CD14-positive monocyte (primary cell): ENCODE data around the gene CITED1. TPM values are rescaled to one million over a fixed set of nuclear protein-coding genes. Genes with fewer than 3 reads are reported as not detected.
A peak's percentile ranks its signal among the peaks of the same experiment; 100 is the strongest.

Experiments
- DNase-seq, 3 donors: peaks; one replicate each; pipeline ENCODE4 v3.0.0-alpha.2; 2011 to 2022
- H2AFZ ChIP-seq: 2 replicates; pipeline ENCODE4 v1.6.0; 2012; ENCODE audit warnings: mild to moderate bottlenecking, low read depth, low read length, inconsistent platforms; ENCODE audit not compliant: insufficient read depth, poor library complexity, severe bottlenecking
- H3K27ac ChIP-seq, 2 donors: 1 replicate in 1 of 2; 2 replicates in 1 of 2; pipeline ENCODE4 v1.5.1; 2012 to 2013; ENCODE audit warnings: low read length in 2 of 2, control low read depth in 1 of 2, inconsistent platforms in 1 of 2, low read depth in 1 of 2, mild to moderate bottlenecking in 1 of 2
- H3K27me3 ChIP-seq, 2 donors: one replicate each; pipeline versions ENCODE4 v1.6.0 to v1.6.1; 2011 to 2013; ENCODE audit warnings: low read length in 2 of 2; ENCODE audit not compliant: control insufficient read depth in 2 of 2, insufficient read depth in 2 of 2
- H3K36me3 ChIP-seq, 2 donors: replicated peaks in 1 of 2; 1 replicate in 1 of 2; 2 replicates in 1 of 2; pipeline versions ENCODE4 v1.5.1 to v1.6.1; 2012 to 2013; ENCODE audit warnings: low read length in 2 of 2, control low read depth in 1 of 2, inconsistent platforms in 1 of 2, mild to moderate bottlenecking in 1 of 2; ENCODE audit not compliant: insufficient read depth in 2 of 2, control insufficient read depth in 1 of 2
- H3K4me1 ChIP-seq, 2 donors: 1 replicate in 1 of 2; 2 replicates in 1 of 2; pipeline versions ENCODE4 v1.5.1 to v1.6.1; 2012 to 2013; ENCODE audit warnings: low read length in 2 of 2, control low read depth in 1 of 2, inconsistent platforms in 1 of 2, mild to moderate bottlenecking in 1 of 2, moderate library complexity in 1 of 2; ENCODE audit not compliant: insufficient read depth in 2 of 2, control insufficient read depth in 1 of 2
- H3K4me2 ChIP-seq: replicated peaks from 2 replicates; pipeline ENCODE3; 2012; ENCODE audit warnings: low read length, moderate library complexity, mild to moderate bottlenecking; ENCODE audit not compliant: poor library complexity, severe bottlenecking; ENCODE audit errors: extremely low read depth
- H3K4me3 ChIP-seq, 3 experiments: fragments of 200-600 bp in 1 of 3; sonication (generic) in 1 of 3; replicated peaks in 1 of 3; 1 replicate in 2 of 3; 2 replicates in 1 of 3; pipeline ENCODE4 v1.5.1; 2011 to 2013; ENCODE audit warnings: low read length in 3 of 3, mild to moderate bottlenecking in 3 of 3, control low read depth in 2 of 3, low read depth in 2 of 3, inconsistent platforms in 1 of 3, moderate library complexity in 1 of 3
- H3K79me2 ChIP-seq: 2 replicates; pipeline ENCODE4 v1.6.0; 2012; ENCODE audit warnings: mild to moderate bottlenecking, control low read depth, inconsistent platforms, low read length, moderate library complexity; ENCODE audit not compliant: insufficient read depth
- H3K9ac ChIP-seq: 2 replicates; pipeline ENCODE4 v1.6.0; 2017; ENCODE audit warnings: low read length, mild to moderate bottlenecking; ENCODE audit not compliant: insufficient read depth, poor library complexity, severe bottlenecking
- H3K9me3 ChIP-seq, 2 donors: replicated peaks in 1 of 2; 1 replicate in 1 of 2; 2 replicates in 1 of 2; pipeline versions ENCODE4 v1.5.1 to v1.6.1; 2012 to 2013; ENCODE audit warnings: low read length in 2 of 2, control low read depth in 1 of 2; ENCODE audit not compliant: control insufficient read depth in 1 of 2, insufficient read depth in 1 of 2
- H4K20me1 ChIP-seq: 2 replicates; pipeline ENCODE4 v1.6.0; 2012; ENCODE audit warnings: mild to moderate bottlenecking, low read length, control low read depth, moderate library complexity; ENCODE audit not compliant: insufficient read depth
- H3K27ac Mint-ChIP-seq, 7 donors: one replicate each; pipeline ENCODE4 v1.8.0; 2020; ENCODE audit warnings: mild to moderate bottlenecking in 7 of 7, mixed read lengths in 7 of 7, moderate library complexity in 6 of 7, inconsistent platforms in 2 of 7
- H3K27me3 Mint-ChIP-seq, 3 donors: one replicate each; pipeline ENCODE4 v1.8.0; 2021 to 2022; ENCODE audit warnings: low read depth in 3 of 3, mild to moderate bottlenecking in 3 of 3, mixed read lengths in 3 of 3, moderate library complexity in 3 of 3, inconsistent platforms in 1 of 3
- H3K36me3 Mint-ChIP-seq, 2 donors: one replicate each; pipeline ENCODE4 v1.8.0; 2020; ENCODE audit warnings: mixed read lengths in 2 of 2, inconsistent platforms in 1 of 2, mild to moderate bottlenecking in 1 of 2
- H3K4me1 Mint-ChIP-seq: one replicate; pipeline ENCODE4 v1.8.0; 2020; ENCODE audit warnings: mild to moderate bottlenecking, mixed read lengths
- H3K4me3 Mint-ChIP-seq, 2 donors: one replicate each; pipeline ENCODE4 v1.8.0; 2020; ENCODE audit warnings: mild to moderate bottlenecking in 2 of 2, mixed read lengths in 2 of 2, moderate library complexity in 1 of 2
- H3K9me3 Mint-ChIP-seq, 7 donors: one replicate each; pipeline ENCODE4 v1.8.0; 2020 to 2022; ENCODE audit warnings: mixed read lengths in 7 of 7, mild to moderate bottlenecking in 6 of 7, moderate library complexity in 6 of 7, inconsistent platforms in 2 of 7
- intact Hi-C, 2 donors: fragments of 100-400 bp; cut with micrococcal nuclease; formaldehyde crosslinking; loops; one replicate each; pipeline versions ENCODE4 v1.15.0 to v1.15.1; 2023
- polyA plus RNA-seq, 3 donors: library from polyadenylated mRNA; depleted of rRNA in 1 of 3; unstranded in 2 of 3; stranded (reverse) in 1 of 3; fragments of 300-500 nt in 2 of 3; fragments of >200 nt in 1 of 3; fragmentation: Illumina TruSeq in 2 of 3; gene quantifications; 1 replicate in 2 of 3; 2 replicates in 1 of 3; pipeline ENCODE4 v1.2.3, GENCODE V29; 2012 to 2021
- small RNA-seq: library from RNA; depleted of rRNA; stranded (forward); fragments of <200 nt; gene quantifications from one replicate; pipeline ENCODE3, GENCODE V24; 2012; ENCODE audit warnings: low read depth; ENCODE audit not compliant: insufficient read length
- TF ChIP-seq, protein P1 (sequence below): fragments of 200-600 bp; IDR thresholded peaks from one replicate; pipeline ENCODE4 v1.8.0; 2022; ENCODE audit warnings: antibody characterized with exemption, mild to moderate bottlenecking

The CITED1 gene
- polyA plus RNA-seq, 3 donors, result 0.36 TPM; not detected in 2

DNA sequence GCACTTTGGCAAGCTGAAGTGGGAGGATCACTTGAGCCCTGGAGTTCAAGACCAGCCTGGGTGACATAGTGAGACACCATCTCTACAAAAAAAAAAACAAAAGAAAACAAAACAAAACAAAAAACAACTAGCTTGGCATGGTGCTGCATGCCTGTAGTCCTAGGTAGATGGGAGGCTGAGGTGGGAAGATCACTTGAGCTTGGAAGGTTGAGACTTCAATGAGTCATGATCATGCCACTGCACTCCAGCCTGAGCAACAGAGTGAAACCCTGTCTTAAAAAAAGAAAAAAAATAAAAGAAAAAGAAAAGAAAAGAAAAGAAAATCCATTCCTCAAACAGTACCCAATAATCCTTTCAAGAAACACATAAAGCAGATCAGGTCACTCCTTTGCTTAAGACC is 52.0 kb downstream of the CITED1 start:
- DNase-seq, result no peak
- no peak overlapping the region for H3K4me2 ChIP-seq
- Mint-ChIP-seq H3K27ac (no peak overlapping the region), H3K4me3 (peak overlapping the region in 1 of 2 donors; percentile 21), H3K9me3 (peaks cover 0 to 9% (median 3%) of the 10 kb centered on the region in 7 donors), H3K27me3 (peaks cover 29 to 55% (median 54%) of the 10 kb centered on the region in 3 donors), H3K4me1 (no peaks in the 10 kb centered on the region), H3K36me3 (no peaks in the 10 kb centered on the region)
- no peak overlapping the region for H2AFZ ChIP-seq
- H3K27me3 ChIP-seq, result peaks cover 23 to 33% of the 10 kb centered on the region in 2 donors
- H3K9ac ChIP-seq, result no peak overlapping the region
- TF ChIP-seq, protein P1, sequence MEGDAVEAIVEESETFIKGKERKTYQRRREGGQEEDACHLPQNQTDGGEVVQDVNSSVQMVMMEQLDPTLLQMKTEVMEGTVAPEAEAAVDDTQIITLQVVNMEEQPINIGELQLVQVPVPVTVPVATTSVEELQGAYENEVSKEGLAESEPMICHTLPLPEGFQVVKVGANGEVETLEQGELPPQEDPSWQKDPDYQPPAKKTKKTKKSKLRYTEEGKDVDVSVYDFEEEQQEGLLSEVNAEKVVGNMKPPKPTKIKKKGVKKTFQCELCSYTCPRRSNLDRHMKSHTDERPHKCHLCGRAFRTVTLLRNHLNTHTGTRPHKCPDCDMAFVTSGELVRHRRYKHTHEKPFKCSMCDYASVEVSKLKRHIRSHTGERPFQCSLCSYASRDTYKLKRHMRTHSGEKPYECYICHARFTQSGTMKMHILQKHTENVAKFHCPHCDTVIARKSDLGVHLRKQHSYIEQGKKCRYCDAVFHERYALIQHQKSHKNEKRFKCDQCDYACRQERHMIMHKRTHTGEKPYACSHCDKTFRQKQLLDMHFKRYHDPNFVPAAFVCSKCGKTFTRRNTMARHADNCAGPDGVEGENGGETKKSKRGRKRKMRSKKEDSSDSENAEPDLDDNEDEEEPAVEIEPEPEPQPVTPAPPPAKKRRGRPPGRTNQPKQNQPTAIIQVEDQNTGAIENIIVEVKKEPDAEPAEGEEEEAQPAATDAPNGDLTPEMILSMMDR, result no peak
- H3K27ac ChIP-seq, result no peak overlapping the region
- H3K36me3 ChIP-seq, result no peaks in the 10 kb centered on the region
- no peaks in the 10 kb centered on the region for H4K20me1 ChIP-seq
- H3K79me2 ChIP-seq, result no peaks in the 10 kb centered on the region
- H3K4me3 ChIP-seq, result no peak overlapping the region
- intact Hi-C loops, result no loop called here
- no peaks in the 10 kb centered on the region for H3K9me3 ChIP-seq
- H3K4me1 ChIP-seq, result no peaks in the 10 kb centered on the region

Small RNA genes lying within 50 kb of the gene (small RNA-seq; reads per million reads assigned to genes)
- gene RF00019, result not detected

Other genes starting within 250 kb of the CITED1 start
- 1 to 10 TPM in 1 of 3 donors, under 1 TPM in 2; 0.24 to 4.9 (median 0.59) TPM for gene RTL5, start 174.0 kb downstream of the CITED1 start, polyA plus RNA-seq
- gene PIN4, start 124.2 kb downstream of the CITED1 start, polyA plus RNA-seq, result 10 to 100 TPM in 2 of 3 donors, 1 to 10 TPM in 1; 2.9 to 20.8 (median 16.7) TPM
- under 1 TPM; 0.04 to 0.24 (median 0.05) TPM for gene ERCC6L, start 66.9 kb downstream of the CITED1 start, polyA plus RNA-seq
- gene RPS4X, start 28.7 kb downstream of the CITED1 start, polyA plus RNA-seq, result 1,000 to 10,000 TPM in 1 of 3 donors, 100 to 1,000 TPM in 2; 275 to 1,318 (median 281) TPM